Myocyte (in vitro differentiated cells): ENCODE data around the gene UNKL. TPM values are rescaled to one million over a fixed set of nuclear protein-coding genes. Genes with fewer than 3 reads are reported as not detected.
"Not testable (repeated sequence)": the region's sequence is repeated elsewhere in the genome, so short reads cannot be mapped to it uniquely, and the experiment has no call there.

Experiments
- DNase-seq: peaks from one replicate; pipeline ENCODE4 v3.0.0-alpha.2; 2012; ENCODE audit warnings: low read depth
- total RNA-seq: library from RNA; depleted of rRNA; stranded (reverse); fragments of >200 nt; gene quantifications from 2 replicates; pipeline ENCODE4 v1.2.3, GENCODE V29; 2014

UNKL gene
- total RNA-seq, 1 donor from 2014 or later, result 18.9 TPM

DNA sequence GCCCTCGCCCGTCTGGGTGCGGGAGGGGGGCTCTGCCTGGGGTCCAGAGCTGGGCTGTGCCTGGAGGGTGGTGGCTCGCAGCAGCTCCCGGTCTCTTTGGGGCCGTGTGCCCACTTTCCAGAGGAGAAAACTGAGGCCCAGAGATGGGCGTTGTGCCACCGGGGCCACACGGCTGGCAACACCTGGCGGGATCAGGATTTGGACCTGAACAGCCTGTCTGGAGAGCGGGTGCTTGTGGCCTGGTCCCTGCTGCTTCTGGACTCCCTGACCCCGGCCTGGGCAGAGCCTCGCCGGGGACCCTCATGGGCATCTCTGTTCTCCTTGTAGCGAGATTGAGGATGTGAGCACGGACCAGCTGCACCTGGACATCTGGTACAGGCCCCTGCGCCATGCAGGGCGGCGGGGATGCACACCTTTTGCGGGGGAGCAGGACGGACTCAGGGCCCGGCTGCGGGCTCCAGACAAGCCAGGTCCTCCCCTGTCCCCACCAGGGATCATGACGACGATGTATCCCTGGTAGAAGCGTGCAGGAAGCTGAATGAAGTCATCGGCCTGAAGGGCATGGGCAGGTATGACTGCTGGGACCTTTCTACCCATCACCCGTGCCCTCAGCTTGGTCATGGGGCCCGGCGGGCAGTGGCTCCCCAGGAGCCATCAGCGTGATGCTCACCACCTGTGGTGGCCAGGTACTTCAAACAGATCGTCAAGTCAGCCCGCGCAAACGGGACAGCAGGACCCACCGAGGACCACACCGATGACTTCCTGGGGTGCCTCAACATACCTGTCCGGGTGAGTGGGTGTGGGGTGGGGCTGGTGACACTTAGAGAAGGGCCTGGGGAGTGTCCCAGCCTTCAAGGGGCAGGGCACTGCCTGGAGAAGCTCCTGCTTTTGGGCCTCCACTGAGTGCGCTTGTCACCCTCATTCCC lies 72.7 kb downstream of the UNKL start:
- DNase-seq, result no peak

DNA sequence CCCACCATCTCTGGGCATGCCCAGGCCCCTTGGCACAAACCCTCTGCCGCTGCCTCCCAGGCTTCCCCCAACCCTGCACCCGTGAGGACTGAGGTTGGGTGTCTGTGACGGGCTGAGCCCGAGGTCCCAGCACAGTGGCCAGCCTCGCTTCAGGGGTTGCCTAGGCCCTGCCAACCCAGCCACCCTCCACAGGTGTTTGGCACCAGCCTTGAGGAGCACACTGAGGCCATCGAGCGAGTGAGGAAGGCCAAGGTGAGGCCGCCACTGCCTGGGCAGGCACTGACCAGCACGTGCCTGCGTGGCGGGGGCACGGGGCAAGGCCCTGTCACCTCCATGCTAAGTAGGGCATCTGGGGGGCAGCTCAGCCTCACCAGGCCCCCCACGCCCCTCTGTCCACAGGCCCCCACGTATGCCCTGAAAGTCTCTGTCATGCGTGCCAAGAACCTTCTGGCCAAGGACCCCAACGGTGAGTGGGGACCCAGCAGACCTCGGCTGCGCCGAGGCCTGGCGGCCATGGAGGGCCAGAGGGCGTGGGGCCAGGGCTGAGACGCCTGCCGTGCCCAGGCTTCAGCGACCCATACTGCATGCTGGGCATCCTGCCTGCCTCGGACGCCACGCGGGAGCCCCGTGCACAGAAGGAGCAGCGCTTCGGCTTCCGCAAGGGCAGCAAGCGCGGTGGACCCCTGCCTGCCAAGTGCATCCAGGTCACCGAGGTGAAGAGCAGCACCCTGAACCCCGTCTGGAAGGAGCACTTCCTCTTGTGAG lies 73.6 kb downstream of the UNKL start:
- DNase-seq, result no peak

DNA sequence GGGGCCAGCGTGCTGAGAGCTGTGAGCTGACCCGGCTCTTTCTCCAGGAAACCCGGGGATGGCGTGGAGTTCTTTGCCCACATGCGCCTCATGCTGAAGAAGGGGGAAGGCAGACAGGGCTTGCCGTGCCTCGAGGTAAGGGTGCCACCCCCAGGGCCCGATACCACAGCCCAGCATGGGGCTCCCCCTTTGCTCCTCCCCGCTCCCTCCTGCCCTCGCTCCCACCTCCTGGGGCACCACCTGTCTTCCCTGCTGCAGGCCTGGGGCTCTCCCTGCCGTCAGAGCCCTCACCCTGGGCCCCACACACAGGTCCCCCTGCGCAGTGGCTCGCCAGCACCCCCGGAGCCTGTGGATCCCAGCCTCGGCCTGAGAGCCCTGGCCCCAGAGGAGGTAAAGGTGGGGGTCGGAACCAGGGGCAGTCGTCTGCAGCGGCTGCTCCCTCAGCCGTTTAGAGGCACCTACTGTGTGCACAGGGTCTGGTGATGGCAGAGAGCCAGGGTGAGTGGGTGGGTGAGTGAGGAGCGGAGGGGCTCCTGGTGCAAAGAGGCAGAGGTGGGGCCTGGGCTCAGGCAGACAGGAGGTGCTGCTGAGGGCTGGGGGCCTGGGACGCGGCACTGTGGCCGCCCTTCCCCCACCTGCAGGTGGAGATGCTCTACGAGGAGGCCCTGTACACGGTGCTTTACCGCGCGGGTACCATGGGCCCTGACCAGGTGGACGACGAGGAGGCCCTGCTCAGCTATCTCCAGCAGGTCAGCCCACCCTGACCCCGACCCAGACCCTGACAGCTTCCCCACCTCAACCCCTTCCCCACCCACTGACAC lies 75.4 kb downstream of the UNKL start:
- no peak for DNase-seq

DNA sequence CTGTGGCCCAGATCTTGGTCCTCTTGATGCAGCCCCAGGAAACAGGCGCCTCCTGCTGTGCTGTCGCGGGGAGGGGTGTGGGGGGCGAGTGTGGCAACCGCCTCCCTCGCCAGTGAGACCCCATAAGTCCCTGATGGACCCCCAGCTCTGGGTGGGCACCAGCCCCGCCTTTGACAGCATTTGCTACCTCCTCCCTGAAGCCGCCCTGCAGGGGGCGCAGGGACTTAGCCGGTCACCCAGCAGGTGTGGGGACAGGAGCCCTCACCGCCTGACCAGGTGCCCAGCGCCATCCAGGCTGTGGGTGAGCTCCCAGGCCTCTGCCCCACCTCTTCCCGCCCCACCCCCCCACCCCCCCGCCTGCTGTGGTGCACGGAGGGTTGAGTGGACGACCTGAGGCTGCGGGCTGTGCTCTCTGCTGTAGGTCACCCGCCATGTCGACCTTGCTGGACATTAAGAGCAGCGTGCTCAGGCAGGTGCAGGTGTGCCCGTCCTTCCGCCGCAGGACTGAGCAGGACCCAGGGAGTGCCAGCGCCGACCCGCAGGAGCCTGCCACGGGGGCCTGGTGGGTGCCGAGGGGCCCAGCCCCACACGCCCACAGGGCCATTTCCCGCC lies 76.3 kb downstream of the UNKL start:
- no peak for DNase-seq

DNA sequence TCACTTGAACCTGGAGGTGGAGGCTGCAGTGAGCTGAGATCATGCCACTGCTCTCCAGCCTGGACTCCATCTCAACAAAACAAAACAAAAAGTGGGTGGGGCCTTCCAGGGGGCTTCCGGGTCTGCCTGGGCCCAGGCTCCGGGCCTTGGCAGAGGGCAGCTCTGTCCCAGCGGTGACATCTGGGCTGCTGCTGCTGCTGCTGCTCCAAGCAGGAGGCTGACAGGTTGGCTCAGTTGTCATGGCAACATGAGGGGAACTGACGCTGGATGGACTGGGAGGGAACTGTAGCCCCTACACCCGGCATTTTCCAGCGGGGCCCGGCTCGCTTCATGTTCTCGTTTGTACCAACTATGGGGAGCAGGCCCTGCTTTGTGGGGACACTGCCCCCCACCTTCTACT lies 77.0 kb downstream of the UNKL start:
- DNase-seq, result no peak

DNA sequence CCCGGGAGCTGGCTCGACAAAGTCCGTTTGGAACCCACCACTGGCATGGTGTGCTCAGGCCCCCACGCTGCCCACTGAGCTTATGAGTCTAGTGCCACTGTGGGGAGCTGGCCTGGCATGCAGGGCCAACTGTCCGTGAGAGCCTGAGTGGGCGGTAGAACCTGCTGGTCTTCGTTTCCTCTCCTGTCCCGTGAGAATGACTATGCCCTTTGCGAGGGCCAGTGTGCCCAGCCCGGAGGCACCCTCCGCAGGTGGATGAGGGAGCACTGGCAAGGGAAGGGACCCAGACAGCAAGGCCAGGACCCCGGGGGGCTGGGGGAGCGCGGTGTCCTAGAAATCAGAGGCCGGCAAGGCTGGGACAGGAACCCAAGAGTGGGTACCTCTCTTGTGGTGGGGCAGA lies 77.9 kb downstream of the UNKL start:
- no peak for DNase-seq

DNA sequence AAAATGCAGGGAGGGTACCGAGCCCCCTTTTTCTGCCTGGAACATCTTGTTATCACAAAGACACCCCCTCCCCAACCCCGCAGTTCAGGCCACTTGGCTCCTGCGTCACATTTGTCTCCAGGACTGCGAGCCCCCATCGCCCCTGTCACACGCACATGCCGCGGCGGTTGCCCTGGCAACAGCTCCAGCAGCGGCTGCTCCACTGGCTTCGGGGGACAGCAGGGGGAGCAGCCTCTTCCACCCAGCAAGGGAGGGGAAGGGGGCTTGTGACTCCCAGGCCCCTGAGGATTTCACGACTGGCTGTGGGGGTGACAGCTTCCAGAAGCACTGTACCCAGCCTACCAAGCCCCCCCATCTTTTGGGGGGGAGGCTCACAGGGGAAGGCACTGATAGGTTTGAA lies 78.5 kb downstream of the UNKL start:
- DNase-seq, result no peak

DNA sequence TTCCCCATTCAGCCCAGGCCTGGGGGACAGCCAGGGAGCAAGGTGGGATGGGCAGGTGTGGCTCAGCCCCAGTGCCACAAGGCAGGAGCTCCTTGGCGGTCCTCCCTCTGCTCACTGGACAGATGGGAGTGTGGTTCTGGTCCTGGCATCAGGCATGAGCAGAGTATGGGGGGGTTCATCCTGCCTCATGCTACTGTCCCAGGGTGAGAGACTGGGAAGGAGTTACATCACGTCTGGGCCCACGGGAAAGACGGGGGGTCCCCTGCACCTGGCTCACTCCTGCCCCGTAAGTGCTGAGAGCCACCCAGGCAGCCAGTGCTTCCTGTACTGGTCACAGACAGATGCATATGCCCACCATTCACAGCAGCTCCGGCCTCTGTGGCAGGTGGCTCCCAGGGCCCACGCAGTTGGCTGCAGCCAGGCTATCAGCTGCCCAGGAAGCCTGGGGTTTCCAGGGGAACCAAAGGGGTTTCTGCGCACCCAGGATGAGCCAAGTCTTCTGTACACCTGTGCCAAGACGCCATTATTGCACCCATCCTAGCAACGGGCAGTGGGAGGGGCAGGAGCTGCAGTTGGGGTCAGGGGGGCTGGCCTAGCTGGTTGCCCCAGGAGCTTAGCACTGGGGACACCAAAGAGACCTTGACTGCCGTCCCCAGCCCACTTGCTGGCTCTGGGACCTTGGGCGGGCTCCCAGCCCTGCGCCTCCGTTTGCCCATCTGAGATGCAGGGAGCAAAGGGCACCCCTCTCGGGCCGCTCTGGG lies 79.1 kb downstream of the UNKL start:
- DNase-seq, result no peak

DNA sequence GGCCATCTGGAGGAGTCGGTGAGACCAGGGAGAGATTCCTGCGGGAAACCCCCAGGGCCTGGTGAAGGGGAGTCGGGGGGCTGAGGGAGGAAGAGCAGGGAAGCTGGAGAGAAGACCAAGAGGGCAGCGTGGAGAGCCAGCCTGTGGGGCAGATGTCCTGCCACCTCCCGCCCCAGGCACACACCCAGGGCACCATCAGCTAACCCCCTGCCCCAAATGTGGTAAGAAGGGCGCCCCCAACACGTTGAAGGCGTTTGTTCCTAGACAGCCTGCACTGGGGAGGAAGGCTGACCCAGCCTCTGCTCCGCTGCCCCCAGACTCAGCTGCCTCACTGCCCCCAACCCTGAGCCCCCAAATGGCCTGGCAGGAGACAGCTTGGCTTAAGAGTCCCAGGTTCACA lies 79.8 kb downstream of the UNKL start:
- DNase-seq, result no peak

DNA sequence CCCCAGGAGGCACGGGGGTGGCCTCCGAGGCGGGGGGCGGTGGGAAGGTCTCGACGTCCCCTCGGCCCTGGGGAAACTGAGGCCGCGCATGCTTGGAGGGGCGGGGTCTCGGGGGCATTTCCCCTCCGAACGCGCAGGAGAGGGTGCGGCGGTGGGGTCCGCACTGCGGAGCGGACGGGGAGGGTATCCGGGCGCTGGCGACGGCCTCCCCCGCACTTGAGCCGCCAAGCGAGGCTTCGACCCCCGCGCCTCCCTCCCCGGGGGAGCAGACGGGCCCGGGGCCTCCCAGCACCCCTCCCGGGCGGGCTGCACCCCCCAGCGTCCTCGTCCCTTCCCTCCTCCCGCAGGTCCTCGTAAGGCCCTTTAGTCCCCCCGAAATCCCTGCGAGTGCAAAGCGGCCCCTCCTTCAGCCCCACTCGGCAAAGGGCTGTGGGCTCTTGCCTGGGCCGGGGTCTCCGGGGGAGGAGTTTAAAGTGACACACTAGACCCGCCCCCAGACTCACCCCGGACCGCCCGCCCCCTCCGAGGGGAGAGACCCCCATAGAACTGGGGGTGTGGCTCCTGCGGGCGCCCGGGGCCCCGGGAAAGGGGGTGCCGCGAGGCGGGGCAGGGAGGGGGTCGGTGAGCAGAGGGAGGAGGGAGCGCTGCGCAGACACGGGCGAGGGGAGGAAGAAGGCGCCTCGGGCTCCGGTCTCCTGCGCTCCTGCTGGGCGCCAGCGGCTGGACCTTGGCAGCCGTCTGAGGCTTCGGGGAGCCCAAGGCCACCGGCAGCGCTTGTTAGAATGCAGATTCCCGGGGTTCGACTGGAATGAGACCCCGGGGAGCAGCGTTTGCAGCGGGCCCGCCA lies 80.4 kb downstream of the UNKL start:
- no peak for DNase-seq

DNA sequence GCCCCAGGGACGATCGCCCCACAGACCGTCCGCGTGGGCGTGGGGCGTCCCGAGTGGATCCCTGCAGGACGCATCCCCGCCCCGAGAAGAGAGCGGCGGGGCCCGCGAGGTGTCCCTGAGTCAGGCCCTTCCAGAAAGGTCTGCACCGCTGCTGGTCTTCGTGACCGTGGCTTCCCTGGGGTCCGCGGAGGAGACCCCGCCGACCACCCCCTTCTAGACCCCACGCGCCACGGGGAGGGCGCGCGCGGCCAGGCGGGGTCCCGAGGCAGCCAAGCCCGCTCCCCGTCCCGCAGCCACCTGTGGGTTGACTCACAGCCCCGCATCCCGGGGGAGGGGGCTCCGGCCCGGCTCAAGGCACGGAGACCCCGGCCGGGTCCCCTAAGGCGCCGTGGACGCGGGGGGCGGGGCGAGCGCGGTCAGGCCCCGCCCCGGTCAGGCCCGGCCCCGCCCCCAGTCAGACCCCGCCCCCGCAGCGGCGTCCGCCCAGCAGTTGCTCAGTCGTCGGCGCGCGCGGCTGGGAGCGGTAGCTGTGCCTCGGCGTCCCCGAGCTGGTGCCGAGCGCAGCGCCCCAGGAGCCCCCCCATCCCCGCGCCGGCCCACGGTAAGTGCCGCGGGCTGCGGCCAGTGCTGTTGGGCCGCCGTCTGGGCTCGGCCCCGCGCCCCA lies 81.2 kb downstream of the UNKL start, which contains the start of gene BAIAP3:
Gene BAIAP3 (plus strand): TSS at position 497 of the 664 bp plus-strand sequence. CDS start 4,905 bp downstream, outside the sequence.
- no peak for DNase-seq

DNA sequence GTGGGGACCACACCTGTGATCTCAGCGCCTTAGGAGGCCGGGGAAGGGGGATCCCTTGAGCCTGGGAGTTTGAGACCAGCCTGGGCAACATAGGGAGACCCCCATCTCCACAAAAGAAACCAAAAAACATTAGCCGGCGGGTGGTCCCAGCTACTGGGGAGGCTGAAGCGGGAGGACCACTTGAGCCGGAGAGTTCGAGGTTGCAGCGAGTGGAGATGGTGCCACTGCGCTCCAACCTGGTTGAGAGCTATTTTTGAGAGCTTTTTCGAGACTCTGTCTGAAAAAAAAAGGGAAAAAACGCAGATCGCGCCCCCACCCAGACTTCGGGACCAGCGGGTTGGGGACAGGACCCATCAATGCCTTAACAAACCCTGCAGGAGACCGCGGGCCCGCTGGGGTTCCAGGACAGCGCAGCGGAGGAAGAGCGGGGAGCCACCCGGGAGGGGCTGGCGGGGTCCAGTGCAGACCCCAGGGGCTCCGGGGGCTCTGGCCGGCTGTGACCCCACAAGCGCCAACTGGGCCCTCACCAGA lies 81.8 kb downstream of the UNKL start:
- no peak for DNase-seq

DNA sequence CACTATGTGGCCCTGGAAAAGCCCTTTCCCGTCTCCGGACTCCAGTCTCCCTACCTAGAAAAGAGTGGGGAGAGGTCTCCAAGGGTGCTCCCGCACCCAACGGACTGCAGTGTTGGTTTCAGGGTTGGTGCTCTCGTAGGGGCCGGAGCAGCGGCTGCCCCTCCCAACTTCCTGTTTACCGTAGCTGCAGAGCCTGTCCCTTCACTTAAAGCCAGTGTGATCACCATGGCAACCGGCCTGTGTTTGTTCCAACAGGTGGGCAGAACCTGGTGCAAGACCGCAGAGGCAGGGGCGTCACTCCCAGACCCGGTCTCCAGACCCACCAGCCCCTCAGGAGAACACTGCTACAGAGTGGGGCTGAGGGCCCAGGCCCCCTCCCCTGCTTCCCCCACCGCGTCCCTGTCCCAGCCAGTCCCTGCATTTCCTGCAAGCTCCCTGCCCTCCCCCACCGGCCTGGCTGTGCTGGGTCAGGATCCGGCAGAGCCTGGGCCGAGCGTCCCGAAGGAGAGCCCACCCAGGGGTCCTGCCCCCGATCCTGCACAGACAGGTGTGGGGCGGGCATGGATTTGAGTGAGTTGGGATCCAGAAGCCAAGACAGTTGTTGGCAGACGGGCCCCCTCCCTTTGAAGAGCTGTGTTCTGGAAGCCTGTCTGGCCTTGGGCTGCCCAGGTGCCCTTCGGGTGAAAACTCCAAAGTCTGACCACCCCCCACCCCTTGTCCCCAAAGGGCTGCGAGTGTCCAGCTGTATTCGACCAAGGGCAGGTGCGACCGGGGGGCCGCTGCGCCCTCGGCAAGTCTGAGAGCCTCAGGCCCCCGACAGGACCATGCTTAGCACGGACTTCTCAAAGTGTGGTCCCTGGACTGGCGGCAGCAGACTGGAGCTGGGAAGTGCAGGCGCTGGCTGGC lies 82.5 kb downstream of the UNKL start:
- DNase-seq, result no peak

DNA sequence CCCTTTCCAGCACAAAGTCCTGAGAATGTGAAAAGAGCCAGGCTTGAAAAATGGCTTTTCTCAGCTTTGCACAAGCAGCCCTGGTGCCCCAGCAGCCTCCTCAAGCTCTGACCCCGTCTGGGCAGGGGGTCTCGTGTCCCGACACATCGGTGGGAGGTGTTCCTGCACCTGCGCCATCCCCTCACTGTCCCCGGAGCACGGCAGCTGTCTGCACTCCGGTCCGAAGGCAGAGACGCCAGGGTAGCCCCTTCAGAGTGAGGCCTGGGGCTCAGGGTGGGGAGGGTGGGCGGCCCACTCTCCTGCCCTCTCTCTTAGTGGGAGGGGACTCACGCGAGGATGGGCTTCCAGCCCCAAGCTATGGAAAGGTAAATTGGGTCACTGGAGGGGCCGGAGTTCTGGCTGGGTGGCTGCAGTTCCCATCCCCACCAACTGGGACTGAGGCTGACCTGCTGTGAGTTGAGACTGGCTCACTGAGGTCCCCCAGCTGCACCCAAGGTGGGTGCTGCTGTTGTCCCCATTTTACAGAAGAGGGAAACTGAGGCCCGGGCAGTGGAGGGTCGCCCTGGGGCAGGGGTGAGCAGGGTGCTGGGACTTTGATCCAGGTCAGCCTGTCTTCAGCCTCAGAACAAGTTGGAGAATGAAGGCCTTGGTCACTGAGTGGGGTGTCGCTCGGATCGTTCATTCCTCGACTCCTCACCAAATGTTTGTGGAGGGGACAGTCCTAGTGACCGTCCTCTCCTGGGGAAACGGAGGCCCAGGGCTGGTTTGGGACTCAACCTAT lies 83.4 kb downstream of the UNKL start:
- DNase-seq, result no peak

DNA sequence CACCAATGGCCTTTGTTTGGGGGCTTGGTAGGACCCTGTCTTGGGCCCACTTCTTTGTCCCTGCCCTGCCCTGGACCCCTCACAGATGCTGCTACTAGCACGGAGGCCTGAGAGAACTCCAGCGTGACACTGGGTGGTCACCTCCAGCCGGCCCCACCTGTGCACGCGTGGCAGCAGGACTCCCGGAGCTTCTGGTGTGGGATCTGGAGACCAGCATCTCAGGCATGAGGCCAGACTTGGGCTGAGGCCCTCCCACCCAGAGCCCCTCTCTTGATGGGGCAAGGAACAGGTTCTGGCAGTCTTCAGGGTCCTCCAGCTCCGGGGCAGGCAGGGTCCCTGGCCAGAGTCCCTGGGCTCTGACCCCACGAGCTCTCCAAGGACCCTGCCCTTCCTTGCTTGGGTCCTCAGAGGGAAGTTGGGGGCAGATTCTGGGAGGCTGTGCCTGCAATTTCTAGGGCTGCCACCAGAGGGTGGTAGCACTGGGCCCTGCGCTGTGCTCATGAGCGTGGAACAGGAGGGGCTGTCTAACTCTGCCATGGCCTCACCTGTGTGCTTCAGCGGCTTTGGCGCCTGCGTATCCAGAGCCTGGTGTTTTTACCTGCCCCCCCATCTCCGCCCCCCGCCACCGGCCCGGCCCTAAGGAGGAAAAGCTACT lies 84.1 kb downstream of the UNKL start:
- no peak for DNase-seq

DNA sequence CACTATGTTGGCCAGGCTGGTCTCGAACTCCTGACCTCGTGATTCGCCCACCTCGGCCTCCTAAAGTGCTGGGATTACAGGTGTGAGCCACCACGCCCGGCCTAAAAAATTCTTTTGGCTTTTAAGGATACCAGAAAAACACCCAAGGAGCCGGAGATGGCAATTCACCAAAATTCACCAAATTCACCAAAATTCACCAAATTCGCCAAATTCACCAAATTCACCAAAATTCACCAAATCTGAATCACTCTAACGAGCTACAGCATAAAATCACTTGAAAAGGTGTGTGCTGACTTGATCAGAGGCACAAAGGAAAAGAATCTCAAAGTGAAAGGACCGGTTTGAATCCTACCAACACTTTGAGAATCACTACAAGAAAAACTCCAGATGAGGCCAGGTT lies 85.5 kb downstream of the UNKL start:
- not testable (repeated sequence) for DNase-seq
